HepG2 (cell line): Measurements from ENCODE around the gene CEP83. TPM values are rescaled to one million over a fixed set of nuclear protein-coding genes. Genes with fewer than 3 reads are reported as not detected.

Experiments
- ATF6 ChIP-seq: sonication (generic); formaldehyde crosslinking; conservative IDR thresholded peaks from 2 replicates; pipeline ENCODE4 v1.4.0; 2020; ENCODE audit warnings: missing genetic modification reagents
- BRCA1 ChIP-seq: sonication (generic); formaldehyde crosslinking; IDR thresholded peaks from 2 replicates; pipeline ENCODE4 v1.4.0; 2020; ENCODE audit warnings: missing genetic modification reagents
- DNMT1 ChIP-seq: sonication (generic); formaldehyde crosslinking; IDR thresholded peaks from 2 replicates; pipeline ENCODE4 v1.5.1; 2020; ENCODE audit warnings: mild to moderate bottlenecking, missing genetic modification reagents
- HNRNPLL ChIP-seq: fragments of 200-400 bp; formaldehyde crosslinking; IDR thresholded peaks from 2 replicates; pipeline ENCODE4 v1.6.1; 2017; ENCODE audit warnings: mild to moderate bottlenecking, low read depth, low read length; ENCODE audit not compliant: poor library complexity, severe bottlenecking
- HOXA3 ChIP-seq: sonication (generic); formaldehyde crosslinking; IDR thresholded peaks from 2 replicates; pipeline ENCODE4 v1.5.0; 2020; ENCODE audit warnings: missing genetic modification reagents
- KDM5B ChIP-seq: sonication (generic); formaldehyde crosslinking; IDR thresholded peaks from 2 replicates; pipeline ENCODE4 v1.4.0; 2020; ENCODE audit warnings: missing genetic modification reagents, mild to moderate bottlenecking, borderline replicate concordance
- MEF2D ChIP-seq: sonication (generic); formaldehyde crosslinking; IDR thresholded peaks from 2 replicates; pipeline ENCODE4 v1.5.1; 2020; ENCODE audit warnings: mild to moderate bottlenecking, missing genetic modification reagents
- SMARCE1 ChIP-seq: fragments of 450-650 bp; IDR thresholded peaks from 2 replicates; pipeline ENCODE4 v1.6.1; 2017; ENCODE audit warnings: borderline replicate concordance
- ZKSCAN1 ChIP-seq: fragments of 150-350 bp; IDR thresholded peaks from 2 replicates; pipeline ENCODE4 v1.6.1; 2014; ENCODE audit warnings: low read length
- ZNF138 ChIP-seq: sonication (generic); formaldehyde crosslinking; IDR thresholded peaks from 2 replicates; pipeline ENCODE4 v1.5.0; 2020; ENCODE audit warnings: mild to moderate bottlenecking, low read depth, missing genetic modification reagents
- ZNF513 ChIP-seq: sonication (generic); formaldehyde crosslinking; conservative IDR thresholded peaks from 2 replicates; pipeline ENCODE4 v1.5.0; 2020; ENCODE audit warnings: missing genetic modification reagents
- ZNF704 ChIP-seq: sonication (generic); formaldehyde crosslinking; IDR thresholded peaks from 2 replicates; pipeline ENCODE4 v1.8.1; 2023; ENCODE audit warnings: mild to moderate bottlenecking, inconsistent platforms, moderate library complexity, missing genetic modification reagents, borderline replicate concordance
- ZNF713 ChIP-seq: sonication (generic); formaldehyde crosslinking; IDR thresholded peaks from 2 replicates; pipeline ENCODE4 v1.4.0; 2020; ENCODE audit warnings: mild to moderate bottlenecking, missing genetic modification reagents
- polyA plus RNA-seq, 8 experiments: library from polyadenylated mRNA; depleted of rRNA in 3 of 8; stranded (reverse) in 7 of 8; unstranded in 1 of 8; fragments of >200 nt; fragmentation: Illumina TruSeq in 4 of 8; extraction: Trizol in 4 of 8; gene quantifications; 2 replicates each; pipeline versions ENCODE4 v1.2.1 to v1.2.3, GENCODE V29; 2011 to 2016; ENCODE audit warnings: low read depth in 4 of 8, missing spikeins in 1 of 8, mixed read lengths in 1 of 8; ENCODE audit not compliant: insufficient read depth in 1 of 8
- total RNA-seq, 5 experiments: library from RNA; depleted of rRNA; stranded (reverse); fragments of >200 nt; fragmentation: Illumina TruSeq; extraction: Trizol; gene quantifications; 2 replicates each; pipeline ENCODE4 v1.2.3, GENCODE V29; 2016; ENCODE audit warnings: low read depth in 1 of 5
- TF ChIP-seq, protein P1 (sequence below), 2 experiments: fragments of 450-650 bp in 1 of 2; sonication (generic) in 1 of 2; formaldehyde crosslinking in 1 of 2; IDR thresholded peaks; 2 replicates each; pipeline versions ENCODE4 v1.6.1 to v1.8.0; 2016 to 2022; ENCODE audit warnings: antibody characterized with exemption in 1 of 2, mild to moderate bottlenecking in 1 of 2, missing genetic modification reagents in 1 of 2

The CEP83 gene
- total and polyA plus RNA-seq, 2 of the 13 experiments (the other 11 are each of a cell fraction or from before 2014, with no cell fraction given) = 6.2 to 19.2 TPM

DNA sequence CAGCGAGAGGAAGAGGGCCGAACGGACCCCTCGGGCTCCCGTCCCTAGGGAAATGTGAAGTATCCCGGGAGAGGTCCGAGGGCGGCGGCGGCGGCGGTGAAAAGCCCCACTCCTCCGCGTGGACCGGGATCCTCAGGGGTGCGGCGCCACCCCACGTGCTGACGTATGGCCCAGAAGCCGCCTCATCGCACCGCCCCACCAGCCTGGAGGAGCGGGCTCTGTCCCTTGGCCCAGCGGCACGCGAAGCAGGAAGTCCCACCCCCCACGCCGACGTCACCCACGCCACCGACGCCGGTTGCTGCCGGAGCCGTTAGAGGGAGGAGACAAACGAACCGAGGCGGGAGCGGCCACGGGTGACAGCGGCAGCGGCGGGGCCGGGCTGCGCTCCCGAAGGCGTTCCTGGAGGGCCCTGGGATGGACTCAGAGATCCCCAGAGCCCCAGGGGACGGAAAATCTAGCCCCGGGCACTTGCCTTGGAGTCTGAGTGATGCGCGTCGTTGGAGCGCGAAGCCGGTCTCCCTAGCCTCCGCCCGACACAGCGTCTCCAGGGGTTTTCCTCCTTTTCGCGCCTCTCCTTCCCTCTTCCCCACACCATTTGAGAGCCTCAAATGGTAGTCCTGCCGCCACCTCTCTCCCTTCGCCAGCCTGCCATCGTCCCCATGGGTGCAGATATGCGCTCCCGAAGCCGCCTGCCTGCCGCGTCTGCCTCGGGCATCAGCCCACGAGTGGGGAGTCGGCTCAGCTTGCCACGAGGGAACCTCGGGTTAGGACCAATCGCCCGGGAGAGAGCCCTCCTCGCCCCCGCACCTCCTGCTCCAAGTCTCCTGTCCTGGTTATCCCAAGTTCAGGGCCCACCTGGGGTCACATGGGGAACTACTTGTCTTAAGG lies at the start of gene CEP83 (continued):
- TF ChIP-seq, protein P1, sequence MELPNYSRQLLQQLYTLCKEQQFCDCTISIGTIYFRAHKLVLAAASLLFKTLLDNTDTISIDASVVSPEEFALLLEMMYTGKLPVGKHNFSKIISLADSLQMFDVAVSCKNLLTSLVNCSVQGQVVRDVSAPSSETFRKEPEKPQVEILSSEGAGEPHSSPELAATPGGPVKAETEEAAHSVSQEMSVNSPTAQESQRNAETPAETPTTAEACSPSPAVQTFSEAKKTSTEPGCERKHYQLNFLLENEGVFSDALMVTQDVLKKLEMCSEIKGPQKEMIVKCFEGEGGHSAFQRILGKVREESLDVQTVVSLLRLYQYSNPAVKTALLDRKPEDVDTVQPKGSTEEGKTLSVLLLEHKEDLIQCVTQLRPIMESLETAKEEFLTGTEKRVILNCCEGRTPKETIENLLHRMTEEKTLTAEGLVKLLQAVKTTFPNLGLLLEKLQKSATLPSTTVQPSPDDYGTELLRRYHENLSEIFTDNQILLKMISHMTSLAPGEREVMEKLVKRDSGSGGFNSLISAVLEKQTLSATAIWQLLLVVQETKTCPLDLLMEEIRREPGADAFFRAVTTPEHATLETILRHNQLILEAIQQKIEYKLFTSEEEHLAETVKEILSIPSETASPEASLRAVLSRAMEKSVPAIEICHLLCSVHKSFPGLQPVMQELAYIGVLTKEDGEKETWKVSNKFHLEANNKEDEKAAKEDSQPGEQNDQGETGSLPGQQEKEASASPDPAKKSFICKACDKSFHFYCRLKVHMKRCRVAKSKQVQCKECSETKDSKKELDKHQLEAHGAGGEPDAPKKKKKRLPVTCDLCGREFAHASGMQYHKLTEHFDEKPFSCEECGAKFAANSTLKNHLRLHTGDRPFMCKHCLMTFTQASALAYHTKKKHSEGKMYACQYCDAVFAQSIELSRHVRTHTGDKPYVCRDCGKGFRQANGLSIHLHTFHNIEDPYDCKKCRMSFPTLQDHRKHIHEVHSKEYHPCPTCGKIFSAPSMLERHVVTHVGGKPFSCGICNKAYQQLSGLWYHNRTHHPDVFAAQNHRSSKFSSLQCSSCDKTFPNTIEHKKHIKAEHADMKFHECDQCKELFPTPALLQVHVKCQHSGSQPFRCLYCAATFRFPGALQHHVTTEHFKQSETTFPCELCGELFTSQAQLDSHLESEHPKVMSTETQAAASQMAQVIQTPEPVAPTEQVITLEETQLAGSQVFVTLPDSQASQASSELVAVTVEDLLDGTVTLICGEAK (IDR thresholded peaks at IDR 0.05) = no peak
- TF ChIP-seq, protein P1 (CRISPR knock-in tag; IDR thresholded peaks at IDR 0.05) = peak; percentile 79
- TF ChIP-seq HNRNPLL (peak; percentile 94), KDM5B (CRISPR knock-in tag) (peak; percentile 99), MEF2D (CRISPR knock-in tag) (peak; percentile 77; the same call in 1 of the 2 replicates), ZNF513 (CRISPR knock-in tag) (no peak), ZKSCAN1 (no peak), ATF6 (no peak), SMARCE1 (no peak), DNMT1 (CRISPR knock-in tag) (peak; percentile 90), ZNF138 (no peak), BRCA1 (CRISPR knock-in tag) (no peak), ZNF704 (CRISPR knock-in tag) (peak; percentile 75; the same call in 1 of the 2 replicates), ZNF713 (CRISPR knock-in tag) (no peak), HOXA3 (peak; percentile 95)
